GM10266 (cell line): ENCODE data around the gene HOXD9.

Experiments
- DNase-seq: peaks from one replicate; pipeline ENCODE4 v3.0.0; 2012; ENCODE audit errors: extremely low spot score
- TF ChIP-seq, protein P1 (sequence below): IDR thresholded peaks from 2 replicates; pipeline ENCODE4 v1.5.1; 2012; ENCODE audit warnings: mild to moderate bottlenecking, low read depth; ENCODE audit not compliant: control insufficient read depth, insufficient read depth; ENCODE audit errors: missing control alignments

Gene HOXD9

DNA sequence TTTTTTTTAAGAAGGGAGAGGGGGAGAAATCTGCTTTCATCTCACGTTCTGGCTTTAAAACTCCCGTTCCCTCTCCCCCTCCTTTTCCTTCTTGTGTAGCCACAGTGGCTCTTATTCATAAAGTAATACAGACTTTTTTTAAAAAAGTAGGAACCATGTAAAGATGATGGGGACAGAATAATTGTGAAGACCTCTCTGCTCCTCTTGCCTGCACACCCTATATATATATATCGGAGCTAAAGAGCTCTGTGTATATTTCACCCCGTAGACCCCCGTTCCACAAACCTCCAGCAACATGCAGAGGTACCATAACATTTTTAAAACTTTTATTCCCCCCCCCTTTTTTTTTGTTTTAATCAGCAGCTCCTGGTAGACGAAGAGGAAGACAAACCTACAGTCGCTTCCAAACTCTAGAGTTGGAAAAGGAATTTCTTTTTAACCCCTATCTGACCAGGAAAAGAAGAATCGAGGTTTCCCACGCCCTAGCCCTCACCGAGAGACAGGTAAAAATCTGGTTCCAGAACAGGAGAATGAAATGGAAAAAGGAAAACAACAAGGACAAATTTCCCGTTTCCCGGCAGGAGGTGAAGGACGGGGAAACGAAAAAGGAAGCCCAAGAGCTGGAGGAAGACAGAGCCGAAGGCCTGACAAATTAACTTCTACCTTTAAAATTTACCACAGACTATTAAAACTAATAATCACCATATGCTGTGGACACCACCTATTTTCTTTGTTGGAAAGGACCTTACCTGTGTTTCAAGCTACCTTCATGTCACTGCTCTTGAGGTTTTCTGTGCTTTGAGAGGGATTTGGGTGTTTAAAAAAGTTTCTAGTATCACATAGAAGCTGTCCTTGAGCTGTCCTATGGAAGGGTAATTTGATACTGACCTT is 8.7 kb downstream of the HOXD9 start:
- DNase-seq: no peak
- TF ChIP-seq, protein P1, sequence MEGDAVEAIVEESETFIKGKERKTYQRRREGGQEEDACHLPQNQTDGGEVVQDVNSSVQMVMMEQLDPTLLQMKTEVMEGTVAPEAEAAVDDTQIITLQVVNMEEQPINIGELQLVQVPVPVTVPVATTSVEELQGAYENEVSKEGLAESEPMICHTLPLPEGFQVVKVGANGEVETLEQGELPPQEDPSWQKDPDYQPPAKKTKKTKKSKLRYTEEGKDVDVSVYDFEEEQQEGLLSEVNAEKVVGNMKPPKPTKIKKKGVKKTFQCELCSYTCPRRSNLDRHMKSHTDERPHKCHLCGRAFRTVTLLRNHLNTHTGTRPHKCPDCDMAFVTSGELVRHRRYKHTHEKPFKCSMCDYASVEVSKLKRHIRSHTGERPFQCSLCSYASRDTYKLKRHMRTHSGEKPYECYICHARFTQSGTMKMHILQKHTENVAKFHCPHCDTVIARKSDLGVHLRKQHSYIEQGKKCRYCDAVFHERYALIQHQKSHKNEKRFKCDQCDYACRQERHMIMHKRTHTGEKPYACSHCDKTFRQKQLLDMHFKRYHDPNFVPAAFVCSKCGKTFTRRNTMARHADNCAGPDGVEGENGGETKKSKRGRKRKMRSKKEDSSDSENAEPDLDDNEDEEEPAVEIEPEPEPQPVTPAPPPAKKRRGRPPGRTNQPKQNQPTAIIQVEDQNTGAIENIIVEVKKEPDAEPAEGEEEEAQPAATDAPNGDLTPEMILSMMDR: no peak

DNA sequence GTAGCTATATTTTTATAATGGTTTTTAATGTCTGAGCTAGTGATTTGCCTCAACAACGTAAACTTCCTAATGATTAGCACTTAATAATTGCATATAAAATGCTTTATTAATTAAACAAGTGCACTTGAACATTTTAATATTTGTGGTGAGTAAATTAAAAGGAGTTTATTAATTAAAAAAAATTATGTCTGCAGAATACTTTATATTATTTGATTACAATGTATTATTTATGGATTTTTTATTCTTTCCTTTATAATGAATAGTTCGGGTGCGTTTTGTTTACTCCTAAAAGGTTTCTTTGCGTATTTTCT is 9.3 kb downstream of the HOXD9 start:
- TF ChIP-seq, protein P1: no peak
- no peak for DNase-seq

DNA sequence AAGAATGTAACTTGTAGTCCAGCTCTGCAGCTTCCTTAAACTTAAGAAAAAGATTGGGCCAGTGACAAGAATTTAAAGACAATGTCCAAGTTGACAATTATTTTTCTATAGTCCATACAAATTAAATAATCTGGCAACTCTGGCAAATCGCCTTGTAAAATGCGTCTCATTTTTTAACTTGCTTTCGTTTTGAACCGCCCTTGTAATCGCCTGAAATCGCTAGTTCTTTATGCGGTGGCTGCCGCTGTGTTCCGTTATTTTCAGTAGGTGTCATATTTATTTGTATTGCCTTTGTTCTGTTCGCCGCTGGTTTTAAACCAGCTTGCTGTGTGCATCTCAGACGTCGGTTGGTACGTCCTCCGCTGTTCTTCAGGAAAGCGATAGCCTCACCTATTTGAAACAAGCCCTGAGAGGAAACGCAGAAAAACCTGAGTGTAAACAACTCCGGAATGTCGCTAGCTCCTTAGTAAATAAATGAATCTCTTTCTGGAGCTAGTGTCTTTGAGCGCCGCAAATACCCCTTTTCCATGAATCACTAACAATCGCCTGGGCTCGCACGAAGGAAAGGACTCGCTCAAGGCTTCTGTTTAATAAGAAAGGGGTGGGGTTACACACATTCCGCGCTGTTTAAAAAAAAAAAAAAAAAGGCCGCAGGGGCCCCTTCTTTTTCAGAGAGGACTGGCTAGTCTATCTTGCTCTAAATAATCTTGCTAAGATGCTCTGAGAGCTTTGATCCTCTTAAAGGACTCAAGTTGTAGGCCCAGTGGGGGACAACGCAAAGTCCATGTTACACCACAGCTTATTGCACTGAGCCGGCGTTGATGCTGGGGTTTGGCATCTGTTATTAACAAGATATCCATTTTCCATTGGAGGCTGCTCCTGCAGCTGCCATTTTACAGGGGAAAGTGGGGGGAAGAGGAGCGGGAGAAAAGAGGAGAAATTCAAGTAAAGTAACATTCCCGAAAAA is 10.0 kb downstream of the HOXD9 start:
- no peak for DNase-seq
- TF ChIP-seq, protein P1: no peak

DNA sequence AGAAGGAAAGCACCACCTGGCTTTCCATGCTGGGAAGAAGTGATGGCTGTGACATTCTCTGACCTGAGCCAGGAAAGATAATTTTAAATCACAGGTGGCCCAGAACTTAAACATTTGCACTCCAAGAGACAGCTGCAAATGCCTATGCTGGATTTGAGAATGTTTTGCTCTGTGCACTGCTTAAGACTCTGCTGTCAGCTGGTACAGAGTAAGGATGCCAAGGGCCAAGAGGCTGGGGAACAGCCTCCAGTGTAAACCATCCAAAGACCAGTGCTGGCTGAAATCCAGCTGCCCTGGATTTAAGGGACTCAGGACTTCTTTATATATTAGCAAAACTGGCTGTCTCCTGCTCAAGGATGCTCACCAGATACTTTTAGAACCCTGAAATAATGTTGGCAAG is 10.9 kb downstream of the HOXD9 start:
- TF ChIP-seq, protein P1: no peak
- DNase-seq: no peak

DNA sequence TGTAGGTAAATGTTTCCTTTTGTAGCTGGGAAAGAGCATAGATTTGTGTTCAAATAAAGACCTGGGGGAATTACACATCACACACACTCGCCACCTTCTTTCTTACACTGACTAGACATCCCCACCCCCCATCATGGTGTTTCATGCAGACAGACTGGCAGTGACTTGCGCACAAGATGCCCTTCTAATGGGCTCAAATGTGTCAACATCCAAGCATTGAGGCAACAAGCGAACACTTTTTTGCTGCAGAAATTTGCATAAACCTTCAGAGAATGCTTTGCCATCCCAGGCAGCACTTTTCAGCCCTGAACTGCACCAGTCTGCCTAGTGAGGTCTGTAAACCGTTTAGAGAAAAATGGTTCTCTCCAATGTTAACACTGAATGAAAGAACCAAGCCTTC is 11.5 kb downstream of the HOXD9 start:
- no peak for DNase-seq
- TF ChIP-seq, protein P1: no peak

- TF ChIP-seq, protein P1: no peak
- no peak for DNase-seq
Observed at GRCh38 chr2:176135035-176135440, 12.5 kb downstream of the HOXD9 start.
